Hematopoietic multipotent progenitor cell treated with erythropoietin and hydrocortisone succinate and interleukin-3 and kit ligand, for 17 days (in vitro differentiated cells): ENCODE data around the gene AR.
"Not testable (repeated sequence)": the region's sequence is repeated elsewhere in the genome, so short reads cannot be mapped to it uniquely, and the experiment has no call there.

Source experiments
- DNase-seq: peaks from one replicate; pipeline ENCODE4 v3.0.0-alpha.2; 2015; ENCODE audit warnings: low spot score

The AR gene

GRCh38 chrX:67648361-67648760 lies 104.5 kb downstream of the AR start:
- no peak for DNase-seq

GRCh38 chrX:67651437-67652142 lies 107.8 kb downstream of the AR start:
- no peak for DNase-seq

GRCh38 chrX:67652543-67652942 lies 108.7 kb downstream of the AR start:
- DNase-seq = no peak

- no peak for DNase-seq
These were observed 110.5 kb downstream of the AR start for GRCh38 chrX:67654301-67654700.

- DNase-seq = no peak
These were observed 121.8 kb downstream of the AR start for GRCh38 chrX:67665583-67665982.

- not testable (repeated sequence) for DNase-seq
These were observed 126.9 kb downstream of the AR start for GRCh38 chrX:67670717-67671116.

GRCh38 chrX:67673741-67674274 lies 130.0 kb downstream of the AR start:
- no peak for DNase-seq

GRCh38 chrX:67674741-67675140 lies 130.9 kb downstream of the AR start:
- no peak for DNase-seq

- DNase-seq = no peak
These were observed 140.3 kb downstream of the AR start for GRCh38 chrX:67684136-67684535.

GRCh38 chrX:67692246-67692645 lies 148.4 kb downstream of the AR start:
- DNase-seq = no peak

GRCh38 chrX:67693928-67694327 lies 150.1 kb downstream of the AR start:
- DNase-seq = no peak

- DNase-seq = no peak
These were observed 153.6 kb downstream of the AR start for GRCh38 chrX:67697452-67697851.

- no peak for DNase-seq
These were observed 156.8 kb downstream of the AR start for GRCh38 chrX:67700602-67701001.

GRCh38 chrX:67714004-67714403 lies 170.2 kb downstream of the AR start:
- DNase-seq = no peak

- DNase-seq = no peak
These were observed 173.8 kb downstream of the AR start for GRCh38 chrX:67717571-67717970.

- DNase-seq = no peak
These were observed 175.1 kb downstream of the AR start for GRCh38 chrX:67718926-67719325.

GRCh38 chrX:67720344-67720743 lies 176.5 kb downstream of the AR start:
- DNase-seq = no peak

- DNase-seq = no peak
These were observed 177.5 kb downstream of the AR start for GRCh38 chrX:67721321-67721720.

GRCh38 chrX:67723580-67724351 lies 179.9 kb downstream of the AR start:
- no peak for DNase-seq

- no peak for DNase-seq
These were observed 180.7 kb downstream of the AR start for GRCh38 chrX:67724359-67725110.

GRCh38 chrX:67725471-67725870 lies 181.7 kb downstream of the AR start:
- no peak for DNase-seq

GRCh38 chrX:67726018-67726417 lies 182.2 kb downstream of the AR start:
- DNase-seq = no peak

GRCh38 chrX:67727576-67727975 lies 183.8 kb downstream of the AR start:
- no peak for DNase-seq
